GM15510 (cell line): ENCODE data around the gene PACS2.

Experiments used
- POLR2A ChIP-seq: IDR thresholded peaks from 3 replicates; pipeline ENCODE4 v1.6.1; 2011; ENCODE audit warnings: borderline replicate concordance; ENCODE audit not compliant: insufficient read length; ENCODE audit errors: extremely low read depth

The PACS2 gene

GRCh38 chr14:105424861-105425260 is 110.3 kb downstream of the PACS2 start:
- no peak for TF ChIP-seq POLR2A

DNA sequence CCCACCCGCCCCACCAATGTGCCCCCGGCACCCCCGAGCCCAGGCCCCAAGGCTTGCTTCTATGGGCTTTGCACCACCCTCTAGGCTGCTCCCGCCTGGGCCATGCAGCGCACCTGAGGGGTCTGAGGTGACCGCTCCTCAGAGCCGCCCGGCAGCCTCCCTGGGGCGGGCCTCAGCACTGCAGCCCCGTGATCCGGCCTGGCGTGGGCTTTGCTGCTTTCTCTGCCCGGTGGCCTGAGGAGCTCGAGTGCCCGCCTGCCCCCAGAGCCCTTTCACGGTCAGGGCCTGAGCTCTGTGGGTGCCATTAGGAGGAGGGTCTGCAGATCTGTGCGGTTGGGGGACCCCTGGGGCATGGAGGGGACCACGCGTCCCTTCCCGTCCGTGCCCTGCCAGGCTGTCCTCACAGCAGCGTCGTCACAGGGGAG is 111.3 kb downstream of the PACS2 start:
- no peak for TF ChIP-seq POLR2A

GRCh38 chr14:105426416-105427130 is 112.0 kb downstream of the PACS2 start:
- no peak for TF ChIP-seq POLR2A

- TF ChIP-seq POLR2A, result no peak
Measured at GRCh38 chr14:105427412-105427811, 112.9 kb downstream of the PACS2 start.

GRCh38 chr14:105427936-105428485 is 113.5 kb downstream of the PACS2 start:
- no peak for TF ChIP-seq POLR2A

DNA sequence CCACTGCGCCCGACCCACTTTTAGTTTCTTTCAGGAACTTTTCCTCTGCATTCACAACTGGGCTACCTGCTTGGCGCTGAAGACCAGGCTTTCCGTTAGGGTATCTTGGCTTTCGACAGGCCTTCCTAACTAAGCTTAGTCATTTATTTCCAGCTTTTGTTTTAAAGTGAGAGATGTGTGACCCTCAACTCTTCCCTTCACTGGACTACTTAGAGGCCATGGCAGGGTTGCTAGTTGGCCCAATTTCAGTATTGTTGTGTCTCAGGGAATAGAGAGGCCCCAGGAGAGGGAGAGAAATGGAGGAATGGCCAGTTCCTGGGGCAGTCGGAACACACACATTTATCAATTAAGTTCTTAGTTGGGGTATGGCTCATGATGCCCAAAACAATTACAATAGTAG is 115.5 kb downstream of the PACS2 start:
- no peak for TF ChIP-seq POLR2A

DNA sequence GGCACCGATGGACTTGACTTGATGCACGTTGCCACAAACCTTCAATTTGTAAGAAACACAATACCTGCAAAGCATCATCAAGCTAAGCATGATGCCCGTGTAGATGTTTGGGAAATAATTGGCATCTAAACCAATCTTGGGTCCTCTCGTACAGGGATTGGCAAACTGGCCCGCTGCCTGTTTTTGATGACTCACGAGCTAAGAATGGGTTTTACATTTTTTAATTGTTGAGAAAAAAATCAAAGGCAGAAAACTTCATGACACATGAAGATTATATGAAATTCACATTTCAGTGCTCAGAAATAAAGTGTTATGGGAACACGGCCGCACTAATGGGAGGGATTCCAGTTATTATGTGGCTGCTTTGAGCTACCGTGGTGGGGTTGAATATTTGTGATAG is 116.0 kb downstream of the PACS2 start:
- no peak for TF ChIP-seq POLR2A

- no peak for TF ChIP-seq POLR2A
Measured at GRCh38 chr14:105431256-105431655, 116.7 kb downstream of the PACS2 start.

GRCh38 chr14:105432657-105433056 is 118.1 kb downstream of the PACS2 start:
- no peak for TF ChIP-seq POLR2A

GRCh38 chr14:105433161-105433605 is 118.6 kb downstream of the PACS2 start:
- TF ChIP-seq POLR2A, result no peak

DNA sequence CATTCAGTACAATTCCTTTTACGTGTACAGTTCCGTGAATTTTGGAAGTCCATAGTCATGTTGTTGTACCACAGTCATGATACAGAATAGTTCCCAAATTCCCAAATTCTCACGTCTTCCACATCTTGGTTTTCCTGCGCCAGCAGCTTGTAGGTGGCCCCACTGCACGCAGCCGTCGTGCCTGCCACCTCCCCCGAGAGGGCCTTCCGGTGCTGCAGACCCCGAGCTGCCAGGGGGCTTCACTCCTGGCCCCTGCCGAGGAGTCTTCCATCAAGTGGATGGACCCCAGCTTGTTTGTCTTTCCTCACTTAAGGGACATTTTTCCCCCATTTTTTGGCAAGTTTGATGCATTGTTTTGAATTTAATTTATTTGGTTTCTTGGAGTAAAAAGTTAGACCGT is 121.9 kb downstream of the PACS2 start:
- TF ChIP-seq POLR2A, result no peak

DNA sequence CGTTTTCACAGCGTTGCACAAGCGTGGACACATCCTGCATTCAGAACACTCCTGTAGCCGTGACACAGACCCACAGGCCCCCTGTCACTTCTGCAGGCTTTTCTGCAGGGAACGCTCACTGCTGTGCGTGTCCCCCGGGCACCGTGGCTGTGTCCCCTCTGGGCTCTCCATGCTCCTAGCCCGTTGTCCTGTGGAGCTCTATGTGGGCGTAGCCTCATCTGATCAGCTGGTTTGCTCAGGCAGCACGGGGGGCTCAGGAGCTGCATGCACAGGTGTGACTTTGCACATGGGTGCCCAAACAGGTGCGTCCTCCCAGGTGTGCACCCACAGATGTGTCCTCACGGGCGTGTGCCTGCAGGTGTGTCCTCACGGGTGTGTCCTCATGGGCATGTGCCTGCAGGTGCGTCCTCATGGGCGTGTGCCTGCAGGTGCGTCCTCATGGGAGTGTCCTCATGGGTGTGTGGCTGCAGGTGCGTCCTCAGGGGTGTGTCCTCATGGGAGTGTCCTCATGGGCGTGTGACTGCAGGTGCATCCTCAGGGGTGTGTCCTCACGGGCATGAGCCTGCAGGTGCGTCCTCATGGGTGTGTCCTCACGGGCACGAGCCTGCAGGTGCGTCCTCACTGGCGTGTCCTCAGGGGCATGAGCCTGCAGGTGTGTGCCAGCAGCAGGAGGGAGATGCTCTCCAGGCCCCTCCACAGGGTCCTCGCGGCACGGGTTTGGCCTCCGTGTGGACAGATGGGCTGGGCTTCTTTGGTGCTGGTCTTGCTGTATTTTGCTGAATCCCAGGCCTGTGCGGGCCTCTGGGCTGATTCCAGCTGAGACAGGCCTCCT is 122.6 kb downstream of the PACS2 start:
- TF ChIP-seq POLR2A, result no peak

DNA sequence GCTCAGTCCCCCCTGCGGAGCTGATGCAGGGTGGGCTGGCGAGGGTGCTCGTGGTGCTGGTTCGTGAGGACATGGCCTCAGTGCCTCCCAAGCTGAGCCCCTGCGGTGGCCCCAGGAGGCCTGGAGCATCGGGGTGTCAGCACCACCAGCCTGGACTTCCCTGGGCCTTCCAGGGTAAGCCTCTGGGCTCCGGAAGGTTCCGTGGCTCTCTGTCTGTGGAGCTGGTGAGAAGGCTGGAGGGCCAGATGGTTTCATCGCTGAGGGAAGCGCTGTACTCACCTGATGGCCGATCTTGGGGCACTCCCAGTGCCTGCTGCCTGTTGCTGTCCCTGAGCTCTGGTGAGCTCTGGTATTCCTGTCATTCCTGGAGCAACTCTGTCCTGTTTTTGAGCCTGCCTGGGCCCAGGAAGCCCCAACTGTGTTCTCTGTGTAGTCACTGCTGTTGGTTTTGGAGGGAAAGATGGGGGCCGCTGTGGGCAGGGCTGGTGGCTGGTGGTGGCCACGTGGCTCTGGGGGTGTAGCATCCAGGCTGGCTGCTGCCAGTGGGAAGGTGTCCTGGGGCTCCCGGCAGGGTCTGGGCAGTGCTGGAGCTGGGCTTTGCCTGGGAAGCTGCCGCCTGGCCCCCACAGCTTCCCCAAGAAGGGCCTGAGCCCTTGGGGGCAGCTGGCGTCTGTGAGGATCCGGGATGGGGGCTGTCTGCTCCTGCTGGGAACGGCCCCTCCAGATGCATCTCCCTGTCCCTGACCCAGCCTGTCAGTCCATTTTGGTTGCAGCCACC is 123.4 kb downstream of the PACS2 start:
- no peak for TF ChIP-seq POLR2A

- TF ChIP-seq POLR2A, result no peak
Measured at GRCh38 chr14:105439179-105439578, 124.6 kb downstream of the PACS2 start.
